Activated CD4-positive, alpha-beta T cell treated with anti-CD3 and anti-CD28 coated beads, Interleukin-2, amount 50 U/mL, for 4 hours (primary cell): ENCODE data around the gene CNPY4.

Source experiments
- DNase-seq, 2 experiments: peaks; one replicate each; pipeline ENCODE4 v3.0.0-alpha.2; 2020

The CNPY4 gene

GRCh38 chr7:100093054-100093453 lies 26.4 kb upstream of the CNPY4 start:
- no peak for DNase-seq

GRCh38 chr7:100093498-100093897 lies 25.9 kb upstream of the CNPY4 start:
- DNase-seq = no peak

- no peak for DNase-seq
Observed at GRCh38 chr7:100093925-100094486, 25.4 kb upstream of the CNPY4 start.

DNA sequence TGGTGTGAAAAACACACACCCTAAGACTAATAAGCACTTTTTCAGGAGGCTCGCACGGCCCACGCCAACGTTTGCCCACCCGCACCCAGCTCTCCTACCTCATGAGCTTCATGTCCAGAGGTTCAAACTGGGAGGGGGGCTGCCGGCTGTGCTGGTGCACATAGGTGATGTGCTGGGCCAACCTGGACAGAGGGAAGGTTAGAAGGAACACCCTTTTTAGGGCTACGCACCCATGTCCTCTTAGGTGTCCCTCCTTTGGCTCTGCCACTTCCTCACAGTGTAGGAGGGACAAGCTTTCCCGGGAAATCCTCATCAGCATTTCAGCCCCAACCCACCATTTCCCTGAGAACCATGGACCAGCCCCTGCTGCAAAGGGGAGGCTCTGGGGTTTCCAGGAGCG lies 24.1 kb upstream of the CNPY4 start:
- DNase-seq = no peak

DNA sequence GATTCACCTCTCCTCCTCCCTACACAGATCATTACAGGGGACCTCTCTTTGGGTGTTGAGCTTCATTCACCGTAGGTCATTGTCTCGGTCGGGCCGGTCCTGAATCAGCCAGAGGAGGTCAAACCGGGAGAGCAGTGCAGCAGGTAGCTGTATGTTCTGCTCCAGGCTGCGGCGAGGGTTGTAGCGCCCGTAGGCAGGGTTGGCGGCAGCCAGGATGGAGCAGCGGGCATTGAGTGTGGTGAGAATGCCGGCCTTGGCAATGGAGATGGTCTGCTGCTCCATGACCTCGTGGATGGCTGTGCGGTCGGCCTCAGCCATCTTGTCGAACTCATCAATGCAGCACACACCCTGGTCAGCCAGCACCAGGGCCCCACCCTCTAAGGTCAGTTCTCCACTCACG lies 23.7 kb upstream of the CNPY4 start:
- DNase-seq = no peak

GRCh38 chr7:100098913-100099312 lies 20.5 kb upstream of the CNPY4 start:
- DNase-seq = no peak

- no peak for DNase-seq
Observed at GRCh38 chr7:100099452-100099851, 20.0 kb upstream of the CNPY4 start.

DNA sequence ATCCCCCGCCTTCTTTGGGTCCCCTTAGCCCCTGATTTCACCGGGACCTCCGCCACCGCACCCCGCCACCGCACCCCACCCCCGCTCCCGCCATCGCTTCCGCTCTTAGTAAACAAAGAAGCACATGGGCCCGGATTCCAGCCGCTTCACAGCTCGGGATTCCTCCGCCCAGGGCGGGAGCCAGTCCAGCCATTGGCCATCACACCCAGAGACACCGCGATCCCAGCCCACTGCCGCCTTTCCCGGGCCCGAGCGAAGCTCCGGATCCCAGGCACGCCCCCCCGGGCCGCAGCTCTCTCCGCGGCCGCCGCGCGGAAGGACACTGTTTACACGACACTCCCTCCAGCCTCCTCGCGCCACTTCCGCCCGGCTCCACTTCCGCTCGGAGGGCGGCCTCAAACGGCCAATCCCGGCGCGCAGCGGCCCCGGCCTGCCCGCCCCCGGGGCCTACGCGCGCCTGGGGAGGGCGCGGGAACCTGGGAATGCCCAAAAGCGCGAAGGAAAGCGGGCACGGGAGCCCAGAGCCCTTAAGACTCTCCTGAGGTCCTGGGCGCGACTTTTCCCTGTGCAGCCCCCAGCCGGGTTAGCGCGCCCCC lies 18.9 kb upstream of the CNPY4 start:
- peak; percentile 76 to 80 for DNase-seq

DNA sequence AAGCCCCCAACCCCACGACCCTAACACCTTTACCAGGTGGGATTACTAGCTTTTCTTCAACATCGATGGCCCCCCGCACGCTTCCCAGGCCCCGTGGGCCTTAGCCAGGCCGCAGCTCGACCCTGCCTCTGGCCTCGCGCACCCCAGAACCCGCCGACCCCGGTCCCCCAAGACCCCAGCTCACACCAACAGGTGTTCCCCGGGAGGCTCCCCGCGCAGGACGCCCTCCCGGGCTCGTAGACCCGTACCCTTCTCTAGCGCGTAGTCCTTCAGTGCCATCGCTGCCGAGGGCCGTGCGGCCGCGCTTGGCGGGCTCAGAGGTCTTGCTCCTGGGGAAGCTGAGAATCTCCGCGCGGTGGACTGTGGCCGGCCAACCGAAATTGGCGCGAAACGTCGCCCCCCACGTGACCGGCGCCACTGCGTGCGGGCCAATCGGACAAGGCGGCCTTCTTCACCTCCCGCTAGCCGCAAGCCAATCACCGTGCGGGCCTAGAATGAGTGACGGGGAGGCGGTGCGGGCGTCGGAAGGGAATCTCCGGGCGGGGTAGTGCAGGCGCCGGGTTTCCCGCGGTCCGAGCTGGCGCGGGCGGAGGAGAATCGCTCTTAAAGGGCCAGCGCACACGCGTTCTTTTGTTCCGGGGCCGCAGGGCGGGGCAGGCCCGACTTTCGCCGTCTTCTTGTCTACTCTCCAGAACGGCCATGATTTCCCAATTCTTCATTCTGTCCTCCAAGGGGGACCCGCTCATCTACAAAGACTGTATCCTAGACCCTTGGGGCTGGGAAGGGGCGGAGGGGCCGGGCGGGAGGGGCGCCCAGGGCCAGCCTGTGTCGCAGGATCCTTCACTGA lies 18.2 kb upstream of the CNPY4 start, which contains the start of the genes AP4M1 and MCM7:
Gene AP4M1, plus strand, starts transcription at position 628 of the 847 bp plus-strand sequence. Its CDS starts 72 bp downstream, at position 700.
Gene MCM7, minus strand, starts transcription at position 382 of the 847 bp plus-strand sequence. Its CDS starts 103 bp downstream, at position 279.
- peak; percentile 91 to 93 for DNase-seq

DNA sequence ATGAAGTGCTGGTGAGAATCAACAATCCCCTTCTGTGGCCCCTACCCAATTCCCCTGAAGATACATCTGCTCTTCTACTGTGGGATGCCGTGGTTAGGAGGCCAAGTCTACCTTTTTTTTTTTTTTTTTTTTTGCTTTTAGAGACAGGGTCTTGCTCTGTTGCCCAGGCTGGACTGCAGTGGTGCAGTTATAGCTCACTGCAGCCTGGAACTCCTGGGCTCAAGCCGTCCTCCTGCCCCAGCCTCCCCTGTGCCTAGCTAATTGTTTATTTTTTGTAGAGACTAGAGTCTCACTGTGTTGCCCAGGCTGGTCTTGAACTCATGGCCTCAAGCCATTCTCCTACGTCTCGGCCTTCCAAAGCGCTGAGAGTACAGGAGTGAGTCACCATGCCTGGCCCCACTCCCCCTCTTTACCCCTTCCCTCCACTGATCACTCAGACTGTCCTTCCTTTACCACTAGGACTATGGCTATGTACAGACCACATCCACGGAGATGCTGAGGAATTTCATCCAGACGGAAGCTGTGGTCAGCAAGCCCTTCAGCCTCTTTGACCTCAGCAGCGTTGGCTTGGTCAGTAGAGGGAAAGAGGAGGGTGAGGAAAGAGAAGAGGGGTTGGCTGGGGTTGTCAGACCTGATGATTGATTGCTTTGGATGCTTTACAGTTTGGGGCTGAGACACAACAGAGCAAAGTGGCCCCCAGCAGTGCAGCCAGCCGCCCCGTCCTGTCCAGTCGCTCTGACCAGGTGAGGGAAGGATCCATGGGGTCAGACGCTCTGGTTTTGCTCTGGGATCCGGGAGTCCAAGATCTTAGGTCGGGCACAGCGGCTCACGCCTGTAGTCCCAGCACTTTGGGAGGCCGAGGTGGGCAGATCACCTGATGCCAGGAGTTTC lies 16.2 kb upstream of the CNPY4 start:
- DNase-seq = no peak

GRCh38 chr7:100105534-100105933 lies 13.9 kb upstream of the CNPY4 start:
- DNase-seq = no peak

- no peak for DNase-seq
Observed at GRCh38 chr7:100106633-100107032, 12.8 kb upstream of the CNPY4 start.

- DNase-seq = no peak
Observed at GRCh38 chr7:100107125-100107737, 12.2 kb upstream of the CNPY4 start.

- no peak for DNase-seq
Observed at GRCh38 chr7:100107890-100108289, 11.5 kb upstream of the CNPY4 start.

- DNase-seq = no peak
Observed at GRCh38 chr7:100109521-100110163, 9.8 kb upstream of the CNPY4 start.

DNA sequence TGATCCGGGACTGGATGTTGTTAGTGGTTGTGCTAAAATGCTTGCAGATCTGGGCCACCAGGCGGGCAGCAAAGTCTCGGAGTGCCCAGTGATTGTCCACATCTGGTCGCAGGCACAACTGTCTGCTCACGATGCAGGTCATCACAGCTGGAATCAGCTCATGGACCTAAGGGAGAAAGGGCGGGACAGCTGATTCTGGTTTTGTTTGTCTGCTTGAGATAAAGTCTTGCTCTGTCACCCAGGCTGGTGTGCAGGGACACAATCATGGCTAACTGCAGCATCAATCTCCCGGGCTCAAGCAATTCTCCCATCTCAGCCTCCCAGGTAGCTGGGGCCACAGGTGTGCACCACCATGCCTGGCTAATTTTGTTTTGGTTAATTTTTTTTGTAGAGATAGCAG lies 8.3 kb upstream of the CNPY4 start:
- no peak for DNase-seq

DNA sequence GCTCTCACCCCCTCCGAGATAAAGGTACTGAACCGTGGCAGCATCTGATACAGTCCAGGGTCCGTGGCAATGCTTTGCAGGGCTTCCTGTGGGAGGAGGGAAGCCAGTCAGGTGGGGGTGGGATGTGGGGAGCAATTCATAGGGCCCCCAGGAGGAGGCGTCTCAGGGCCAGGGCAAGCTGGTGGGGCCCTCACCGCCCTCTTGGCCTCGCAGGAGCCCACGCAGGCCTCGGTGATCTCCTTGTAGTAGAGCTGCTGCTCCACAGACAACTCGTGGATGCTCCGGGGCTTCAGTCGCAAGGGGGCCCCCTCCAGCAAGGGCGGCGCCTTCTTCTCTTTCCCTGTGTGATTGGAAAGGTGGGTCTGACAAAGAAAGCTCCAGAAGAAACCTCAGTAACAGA lies 7.5 kb upstream of the CNPY4 start:
- DNase-seq = no peak

DNA sequence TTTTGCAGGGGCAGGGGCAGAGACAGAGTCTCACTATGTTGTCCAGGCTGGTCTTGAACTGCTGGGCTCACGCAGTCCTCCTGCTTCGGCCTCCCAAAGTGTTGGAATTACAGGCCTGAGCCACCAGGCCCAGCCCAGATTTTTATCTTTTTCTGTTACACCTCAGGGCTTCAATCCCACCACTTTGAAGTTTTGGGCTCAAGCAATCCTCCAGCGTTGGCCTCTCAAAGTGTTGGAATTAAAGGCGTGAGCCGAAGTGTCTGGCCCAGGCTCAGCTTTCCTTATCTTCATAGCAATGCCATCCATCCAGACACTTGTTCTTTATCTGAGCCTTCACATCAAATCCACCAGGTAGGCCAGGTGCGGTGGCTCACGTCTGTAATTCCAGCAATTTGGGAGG lies 4.4 kb upstream of the CNPY4 start:
- no peak for DNase-seq

DNA sequence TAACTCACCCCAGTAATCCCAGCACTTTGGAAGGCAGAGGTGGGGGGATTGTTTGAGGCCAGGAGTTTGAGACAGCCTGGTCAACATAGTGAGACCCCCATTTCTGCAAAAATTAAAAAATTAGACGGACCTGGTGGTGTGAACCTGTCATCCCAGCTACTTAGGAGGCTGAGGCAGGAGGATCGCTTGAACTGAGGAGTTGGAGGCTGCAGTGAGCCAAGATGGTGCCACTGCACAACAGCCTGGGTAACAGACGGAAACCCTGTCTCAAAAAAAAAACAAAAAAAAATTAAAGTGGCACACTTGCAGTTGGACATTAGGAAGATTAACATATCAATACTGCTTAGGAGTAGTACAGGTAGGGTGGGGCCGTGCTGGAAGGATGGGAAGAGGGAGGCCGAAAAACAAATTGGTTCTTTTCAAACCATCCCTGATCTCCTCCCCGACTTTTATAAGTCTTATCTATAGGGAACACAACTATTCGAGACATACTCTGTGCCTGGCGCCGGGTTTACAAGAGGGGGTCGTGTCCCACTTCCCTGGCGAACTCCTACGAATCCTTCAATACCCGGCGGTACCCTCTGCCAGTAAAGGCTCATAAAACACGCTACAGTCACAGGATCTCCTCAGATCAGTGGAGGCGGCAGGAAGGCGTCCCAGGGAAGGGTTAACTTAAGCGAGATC lies 904 bp upstream of the CNPY4 start:
- DNase-seq = no peak

DNA sequence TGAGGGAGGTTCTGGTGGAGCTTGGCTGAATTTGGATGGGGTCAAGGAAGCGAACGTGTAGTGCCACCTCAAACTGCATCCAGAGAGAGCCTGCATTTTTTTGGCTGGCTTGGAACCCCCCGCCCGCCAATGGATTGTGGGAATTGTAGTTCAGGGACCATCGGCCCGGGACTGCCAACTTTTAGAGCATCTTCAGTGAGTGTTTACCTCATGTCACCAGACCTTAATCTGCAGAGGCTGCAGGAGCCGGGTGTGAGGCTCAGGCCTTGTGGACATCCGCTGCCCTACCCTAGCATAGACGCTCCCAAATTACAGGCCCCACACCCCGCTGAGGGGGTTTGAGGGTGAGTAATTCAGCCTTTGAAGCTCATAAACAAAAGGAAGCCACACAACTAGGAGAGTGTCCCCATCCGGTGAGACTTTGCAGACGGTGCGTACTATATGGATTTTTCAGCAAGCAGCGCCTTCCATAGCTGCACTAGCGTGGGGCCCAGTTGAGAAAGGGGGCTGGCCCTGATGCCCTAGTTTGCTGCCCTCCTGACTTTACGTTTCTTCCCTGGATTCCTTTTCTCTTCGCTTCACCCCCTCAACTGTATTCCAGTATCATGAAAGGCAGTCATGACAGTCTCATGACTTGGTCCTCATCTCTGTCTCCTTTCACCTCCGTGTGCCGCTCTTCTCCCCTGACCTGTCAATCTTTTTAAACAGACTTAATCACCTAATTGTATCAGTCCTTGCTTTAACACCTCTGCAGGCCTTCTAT lies 717 bp downstream of the CNPY4 start:
- DNase-seq = peak; percentile 62 to 64

DNA sequence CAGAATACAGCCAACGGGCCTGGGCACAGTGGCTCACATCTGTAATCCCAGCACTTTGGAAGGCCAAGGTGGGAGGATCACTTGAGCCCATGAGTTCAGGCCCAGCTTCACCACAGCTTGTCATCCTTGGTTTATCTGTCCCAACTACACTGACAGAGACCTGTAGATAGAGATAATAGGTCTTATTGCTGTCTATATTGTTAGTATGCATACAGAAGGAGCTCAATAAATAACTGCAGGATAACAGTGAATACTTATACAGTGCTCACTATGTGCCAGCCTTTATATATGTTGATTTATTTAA lies 1.3 kb downstream of the CNPY4 start:
- no peak for DNase-seq
